ENCODE results near the gene PDE9A. TPM values are rescaled to one million over a fixed set of nuclear protein-coding genes. Genes with fewer than 3 reads are reported as not detected.

The PDE9A gene
- total RNA-seq, 1 experiment from 2014 or later, result 44.8 TPM

GRCh38 chr21:42635848-42636519, 17.4 kb upstream of the PDE9A start:
- ATAC-seq (no peak), DNase-seq (ENCODE audit: low spot score) (peak; percentile 8)
- H3K4me3 Mint-ChIP-seq, result no peak overlapping the region
- TF ChIP-seq JAZF1 (CRISPR knock-in tag; IDR thresholded peaks at IDR 0.05) (no peak), NR1H2 (CRISPR knock-in tag; IDR thresholded peaks at IDR 0.05) (no peak), ZNF281 (CRISPR knock-in tag; IDR thresholded peaks at IDR 0.05) (no peak), GTF2I (CRISPR knock-in tag; conservative IDR thresholded peaks at IDR 0.05) (no peak), ZNF219 (CRISPR knock-in tag; IDR thresholded peaks at IDR 0.05; ENCODE audit: borderline replicate concordance) (no peak), FOXJ3 (CRISPR knock-in tag; IDR thresholded peaks at IDR 0.05; ENCODE audit: borderline replicate concordance) (no peak), NFE2L1 (CRISPR knock-in tag; IDR thresholded peaks at IDR 0.05) (no peak), HMGA2 (CRISPR knock-in tag; IDR thresholded peaks at IDR 0.05) (no peak), ZNF263 (CRISPR knock-in tag; IDR thresholded peaks at IDR 0.05; ENCODE audit: low read depth) (no peak), E2F4 (CRISPR knock-in tag; IDR thresholded peaks at IDR 0.05; ENCODE audit: borderline replicate concordance, low read depth) (no peak), FOXK1 (CRISPR knock-in tag; IDR thresholded peaks at IDR 0.05) (no peak), RELA (CRISPR knock-in tag; IDR thresholded peaks at IDR 0.05; ENCODE audit: borderline replicate concordance) (no peak), CREB1 (CRISPR knock-in tag; IDR thresholded peaks at IDR 0.05) (no peak)
- TF ChIP-seq, protein P1, sequence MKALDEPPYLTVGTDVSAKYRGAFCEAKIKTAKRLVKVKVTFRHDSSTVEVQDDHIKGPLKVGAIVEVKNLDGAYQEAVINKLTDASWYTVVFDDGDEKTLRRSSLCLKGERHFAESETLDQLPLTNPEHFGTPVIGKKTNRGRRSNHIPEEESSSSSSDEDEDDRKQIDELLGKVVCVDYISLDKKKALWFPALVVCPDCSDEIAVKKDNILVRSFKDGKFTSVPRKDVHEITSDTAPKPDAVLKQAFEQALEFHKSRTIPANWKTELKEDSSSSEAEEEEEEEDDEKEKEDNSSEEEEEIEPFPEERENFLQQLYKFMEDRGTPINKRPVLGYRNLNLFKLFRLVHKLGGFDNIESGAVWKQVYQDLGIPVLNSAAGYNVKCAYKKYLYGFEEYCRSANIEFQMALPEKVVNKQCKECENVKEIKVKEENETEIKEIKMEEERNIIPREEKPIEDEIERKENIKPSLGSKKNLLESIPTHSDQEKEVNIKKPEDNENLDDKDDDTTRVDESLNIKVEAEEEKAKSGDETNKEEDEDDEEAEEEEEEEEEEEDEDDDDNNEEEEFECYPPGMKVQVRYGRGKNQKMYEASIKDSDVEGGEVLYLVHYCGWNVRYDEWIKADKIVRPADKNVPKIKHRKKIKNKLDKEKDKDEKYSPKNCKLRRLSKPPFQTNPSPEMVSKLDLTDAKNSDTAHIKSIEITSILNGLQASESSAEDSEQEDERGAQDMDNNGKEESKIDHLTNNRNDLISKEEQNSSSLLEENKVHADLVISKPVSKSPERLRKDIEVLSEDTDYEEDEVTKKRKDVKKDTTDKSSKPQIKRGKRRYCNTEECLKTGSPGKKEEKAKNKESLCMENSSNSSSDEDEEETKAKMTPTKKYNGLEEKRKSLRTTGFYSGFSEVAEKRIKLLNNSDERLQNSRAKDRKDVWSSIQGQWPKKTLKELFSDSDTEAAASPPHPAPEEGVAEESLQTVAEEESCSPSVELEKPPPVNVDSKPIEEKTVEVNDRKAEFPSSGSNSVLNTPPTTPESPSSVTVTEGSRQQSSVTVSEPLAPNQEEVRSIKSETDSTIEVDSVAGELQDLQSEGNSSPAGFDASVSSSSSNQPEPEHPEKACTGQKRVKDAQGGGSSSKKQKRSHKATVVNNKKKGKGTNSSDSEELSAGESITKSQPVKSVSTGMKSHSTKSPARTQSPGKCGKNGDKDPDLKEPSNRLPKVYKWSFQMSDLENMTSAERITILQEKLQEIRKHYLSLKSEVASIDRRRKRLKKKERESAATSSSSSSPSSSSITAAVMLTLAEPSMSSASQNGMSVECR (CRISPR knock-in tag; IDR thresholded peaks at IDR 0.05; ENCODE audit: borderline replicate concordance), result no peak
- TF ChIP-seq, protein P2, sequence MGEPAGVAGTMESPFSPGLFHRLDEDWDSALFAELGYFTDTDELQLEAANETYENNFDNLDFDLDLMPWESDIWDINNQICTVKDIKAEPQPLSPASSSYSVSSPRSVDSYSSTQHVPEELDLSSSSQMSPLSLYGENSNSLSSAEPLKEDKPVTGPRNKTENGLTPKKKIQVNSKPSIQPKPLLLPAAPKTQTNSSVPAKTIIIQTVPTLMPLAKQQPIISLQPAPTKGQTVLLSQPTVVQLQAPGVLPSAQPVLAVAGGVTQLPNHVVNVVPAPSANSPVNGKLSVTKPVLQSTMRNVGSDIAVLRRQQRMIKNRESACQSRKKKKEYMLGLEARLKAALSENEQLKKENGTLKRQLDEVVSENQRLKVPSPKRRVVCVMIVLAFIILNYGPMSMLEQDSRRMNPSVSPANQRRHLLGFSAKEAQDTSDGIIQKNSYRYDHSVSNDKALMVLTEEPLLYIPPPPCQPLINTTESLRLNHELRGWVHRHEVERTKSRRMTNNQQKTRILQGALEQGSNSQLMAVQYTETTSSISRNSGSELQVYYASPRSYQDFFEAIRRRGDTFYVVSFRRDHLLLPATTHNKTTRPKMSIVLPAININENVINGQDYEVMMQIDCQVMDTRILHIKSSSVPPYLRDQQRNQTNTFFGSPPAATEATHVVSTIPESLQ (CRISPR knock-in tag; IDR thresholded peaks at IDR 0.05), result no peak
- TF ChIP-seq, protein P3, sequence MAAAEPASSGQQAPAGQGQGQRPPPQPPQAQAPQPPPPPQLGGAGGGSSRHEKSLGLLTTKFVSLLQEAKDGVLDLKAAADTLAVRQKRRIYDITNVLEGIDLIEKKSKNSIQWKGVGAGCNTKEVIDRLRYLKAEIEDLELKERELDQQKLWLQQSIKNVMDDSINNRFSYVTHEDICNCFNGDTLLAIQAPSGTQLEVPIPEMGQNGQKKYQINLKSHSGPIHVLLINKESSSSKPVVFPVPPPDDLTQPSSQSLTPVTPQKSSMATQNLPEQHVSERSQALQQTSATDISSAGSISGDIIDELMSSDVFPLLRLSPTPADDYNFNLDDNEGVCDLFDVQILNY (CRISPR knock-in tag; IDR thresholded peaks at IDR 0.05), result no peak
- TF ChIP-seq, protein P4, sequence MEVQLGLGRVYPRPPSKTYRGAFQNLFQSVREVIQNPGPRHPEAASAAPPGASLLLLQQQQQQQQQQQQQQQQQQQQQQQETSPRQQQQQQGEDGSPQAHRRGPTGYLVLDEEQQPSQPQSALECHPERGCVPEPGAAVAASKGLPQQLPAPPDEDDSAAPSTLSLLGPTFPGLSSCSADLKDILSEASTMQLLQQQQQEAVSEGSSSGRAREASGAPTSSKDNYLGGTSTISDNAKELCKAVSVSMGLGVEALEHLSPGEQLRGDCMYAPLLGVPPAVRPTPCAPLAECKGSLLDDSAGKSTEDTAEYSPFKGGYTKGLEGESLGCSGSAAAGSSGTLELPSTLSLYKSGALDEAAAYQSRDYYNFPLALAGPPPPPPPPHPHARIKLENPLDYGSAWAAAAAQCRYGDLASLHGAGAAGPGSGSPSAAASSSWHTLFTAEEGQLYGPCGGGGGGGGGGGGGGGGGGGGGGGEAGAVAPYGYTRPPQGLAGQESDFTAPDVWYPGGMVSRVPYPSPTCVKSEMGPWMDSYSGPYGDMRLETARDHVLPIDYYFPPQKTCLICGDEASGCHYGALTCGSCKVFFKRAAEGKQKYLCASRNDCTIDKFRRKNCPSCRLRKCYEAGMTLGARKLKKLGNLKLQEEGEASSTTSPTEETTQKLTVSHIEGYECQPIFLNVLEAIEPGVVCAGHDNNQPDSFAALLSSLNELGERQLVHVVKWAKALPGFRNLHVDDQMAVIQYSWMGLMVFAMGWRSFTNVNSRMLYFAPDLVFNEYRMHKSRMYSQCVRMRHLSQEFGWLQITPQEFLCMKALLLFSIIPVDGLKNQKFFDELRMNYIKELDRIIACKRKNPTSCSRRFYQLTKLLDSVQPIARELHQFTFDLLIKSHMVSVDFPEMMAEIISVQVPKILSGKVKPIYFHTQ (CRISPR knock-in tag; IDR thresholded peaks at IDR 0.05), result no peak
- TF ChIP-seq, protein P5, sequence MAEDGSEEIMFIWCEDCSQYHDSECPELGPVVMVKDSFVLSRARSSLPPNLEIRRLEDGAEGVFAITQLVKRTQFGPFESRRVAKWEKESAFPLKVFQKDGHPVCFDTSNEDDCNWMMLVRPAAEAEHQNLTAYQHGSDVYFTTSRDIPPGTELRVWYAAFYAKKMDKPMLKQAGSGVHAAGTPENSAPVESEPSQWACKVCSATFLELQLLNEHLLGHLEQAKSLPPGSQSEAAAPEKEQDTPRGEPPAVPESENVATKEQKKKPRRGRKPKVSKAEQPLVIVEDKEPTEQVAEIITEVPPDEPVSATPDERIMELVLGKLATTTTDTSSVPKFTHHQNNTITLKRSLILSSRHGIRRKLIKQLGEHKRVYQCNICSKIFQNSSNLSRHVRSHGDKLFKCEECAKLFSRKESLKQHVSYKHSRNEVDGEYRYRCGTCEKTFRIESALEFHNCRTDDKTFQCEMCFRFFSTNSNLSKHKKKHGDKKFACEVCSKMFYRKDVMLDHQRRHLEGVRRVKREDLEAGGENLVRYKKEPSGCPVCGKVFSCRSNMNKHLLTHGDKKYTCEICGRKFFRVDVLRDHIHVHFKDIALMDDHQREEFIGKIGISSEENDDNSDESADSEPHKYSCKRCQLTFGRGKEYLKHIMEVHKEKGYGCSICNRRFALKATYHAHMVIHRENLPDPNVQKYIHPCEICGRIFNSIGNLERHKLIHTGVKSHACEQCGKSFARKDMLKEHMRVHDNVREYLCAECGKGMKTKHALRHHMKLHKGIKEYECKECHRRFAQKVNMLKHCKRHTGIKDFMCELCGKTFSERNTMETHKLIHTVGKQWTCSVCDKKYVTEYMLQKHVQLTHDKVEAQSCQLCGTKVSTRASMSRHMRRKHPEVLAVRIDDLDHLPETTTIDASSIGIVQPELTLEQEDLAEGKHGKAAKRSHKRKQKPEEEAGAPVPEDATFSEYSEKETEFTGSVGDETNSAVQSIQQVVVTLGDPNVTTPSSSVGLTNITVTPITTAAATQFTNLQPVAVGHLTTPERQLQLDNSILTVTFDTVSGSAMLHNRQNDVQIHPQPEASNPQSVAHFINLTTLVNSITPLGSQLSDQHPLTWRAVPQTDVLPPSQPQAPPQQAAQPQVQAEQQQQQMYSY (CRISPR knock-in tag; IDR thresholded peaks at IDR 0.05), result no peak
- H3K27ac Mint-ChIP-seq, result no peak overlapping the region
- H3K36me3 Mint-ChIP-seq, result no peaks in the 10 kb centered on the region
- no peaks in the 10 kb centered on the region for H3K9me3 Mint-ChIP-seq
- H3K4me1 Mint-ChIP-seq, result peaks cover 13% of the 10 kb centered on the region
- POLR2A ChIA-PET, result no interaction called here
- no peaks in the 10 kb centered on the region for H3K27me3 Mint-ChIP-seq (ENCODE audit: low read depth)
- CTCF ChIA-PET, result interaction anchor here (0.6 to 4.0 kb wide), 4 partner anchors 17 to 146 kb away, joined by 3 to 27 read pairs (median 10); partner anchors contain the start of gene PDE9A

Measured in WTC11 (cell line).